Measurements from ENCODE around the gene NTNG2. TPM values are rescaled to one million over a fixed set of nuclear protein-coding genes. Genes with fewer than 3 reads are reported as not detected.

NTNG2 gene
- total and polyA plus RNA-seq, 8 donors = 0.27 to 4.6 (median 1.0) TPM

- no peak for TF ChIP-seq CTCF (IDR thresholded peaks at IDR 0.05)
- no peak overlapping the region for H3K4me3 ChIP-seq
- H3K9me3 ChIP-seq = no peaks in the 10 kb centered on the region
- peak in 1 of 4 donors; percentile 37 for DNase-seq
- intact Hi-C loops (cut with DNase I) = loop anchor here in 1 of 2 donors (5.0 to 10.0 kb wide), 2 partner anchors 73 to 470 kb away; partner anchors contain the start of gene NTNG2
- H3K4me1 ChIP-seq = peaks cover 3 to 40% of the 10 kb centered on the region in 2 donors
- H3K27ac ChIP-seq = no peak overlapping the region
- H3K27me3 ChIP-seq = peaks cover 0 to 20% of the 10 kb centered on the region in 2 donors
- ATAC-seq = no peak
- no peaks in the 10 kb centered on the region for H3K36me3 ChIP-seq
Observed at GRCh38 chr9:132237481-132237880, 75.6 kb downstream of the NTNG2 start.

GRCh38 chr9:132238026-132238972 is 76.4 kb downstream of the NTNG2 start:
- Histone ChIP-seq H3K4me3 (no peak overlapping the region), H3K4me1 (peaks cover 7 to 49% of the 10 kb centered on the region in 2 donors), H3K27me3 (peaks cover 0 to 15% of the 10 kb centered on the region in 2 donors), H3K9me3 (no peaks in the 10 kb centered on the region), H3K36me3 (no peaks in the 10 kb centered on the region), H3K27ac (peak overlapping the region in 1 of 2 donors; percentile 76)
- ATAC-seq (no peak), DNase-seq (peak in 1 of 4 donors; percentile 58)
- intact Hi-C loops (cut with DNase I) = loop anchor here in 1 of 2 donors (5.0 to 10.0 kb wide), 2 partner anchors 73 to 471 kb away; partner anchors contain the start of gene NTNG2
- no peak for TF ChIP-seq CTCF (IDR thresholded peaks at IDR 0.05)

- Histone ChIP-seq H3K27ac (peak overlapping the region in 1 of 2 donors; percentile 76), H3K27me3 (peaks cover 0 to 15% of the 10 kb centered on the region in 2 donors), H3K4me3 (no peak overlapping the region), H3K36me3 (no peaks in the 10 kb centered on the region), H3K9me3 (no peaks in the 10 kb centered on the region), H3K4me1 (peaks cover 7 to 50% of the 10 kb centered on the region in 2 donors)
- intact Hi-C loops (cut with DNase I) = loop anchor here in 1 of 2 donors (5.0 to 10.0 kb wide), 2 partner anchors 74 to 472 kb away; partner anchors contain the start of gene NTNG2
- ATAC-seq (no peak), DNase-seq (peak in 1 of 4 donors; percentile 83)
- TF ChIP-seq CTCF (IDR thresholded peaks at IDR 0.05) = no peak
Observed at GRCh38 chr9:132238992-132239391, 77.1 kb downstream of the NTNG2 start.

- H3K27me3 ChIP-seq = peaks cover 0 to 15% of the 10 kb centered on the region in 2 donors
- intact Hi-C loops (cut with DNase I) = loop anchor here in 1 of 2 donors (5.0 to 10.0 kb wide), 2 partner anchors 75 to 472 kb away; partner anchors contain the start of gene NTNG2
- no peaks in the 10 kb centered on the region for H3K9me3 ChIP-seq
Observed at GRCh38 chr9:132239518-132239917, 77.7 kb downstream of the NTNG2 start.

More at GRCh38 chr9:132239518-132239917, 77.7 kb downstream of the NTNG2 start:
- Histone ChIP-seq H3K4me1 (peaks cover 7 to 50% of the 10 kb centered on the region in 2 donors), H3K36me3 (no peaks in the 10 kb centered on the region), H3K27ac (peak overlapping the region in 1 of 2 donors; percentile 76), H3K4me3 (no peak overlapping the region)
- no peak for TF ChIP-seq CTCF (IDR thresholded peaks at IDR 0.05)
- DNase-seq (peak in 1 of 4 donors; percentile 63), ATAC-seq (no peak)
